Right kidney (tissue), 9 donors: ENCODE measurements around the gene WDTC1.
"Not testable (repeated sequence)": the region's sequence is repeated elsewhere in the genome, so short reads cannot be mapped to it uniquely, and the experiment has no call there.

Experiments
- DNase-seq: peaks from one replicate; pipeline ENCODE4 v3.0.0-alpha.2; 2016
- long read RNA-seq, 8 donors: transcript quantifications; one replicate each; lab custom pipeline, GENCODE V29; 2026

The WDTC1 gene
- long read RNA-seq, donor 1, full-length matches to known transcripts = 2 of 2 reads
- long read RNA-seq, donor 1, partial matches to known transcripts = 0 of 2 reads
- long read RNA-seq, donor 1, other reads (novel, unspliced or antisense) = 0 of 2 reads
- long read RNA-seq, donor 2, full-length matches to known transcripts = 6 of 6 reads
- long read RNA-seq, donor 2, partial matches to known transcripts = 0 of 6 reads
- long read RNA-seq, donor 2, other reads (novel, unspliced or antisense) = 0 of 6 reads
- long read RNA-seq, donor 3, full-length matches to known transcripts = 4 of 4 reads
- long read RNA-seq, donor 3, partial matches to known transcripts = 0 of 4 reads
- long read RNA-seq, donor 3, other reads (novel, unspliced or antisense) = 0 of 4 reads
- long read RNA-seq, donor 4, full-length matches to known transcripts = 5 of 5 reads
- long read RNA-seq, donor 4, partial matches to known transcripts = 0 of 5 reads
- long read RNA-seq, donor 4, other reads (novel, unspliced or antisense) = 0 of 5 reads
- long read RNA-seq, donor 5, full-length matches to known transcripts = 5 of 5 reads
- long read RNA-seq, donor 5, partial matches to known transcripts = 0 of 5 reads
- long read RNA-seq, donor 5, other reads (novel, unspliced or antisense) = 0 of 5 reads
- long read RNA-seq, donor 6, full-length matches to known transcripts = 5 of 11 reads
- long read RNA-seq, donor 6, partial matches to known transcripts = 6 of 11 reads
- long read RNA-seq, donor 6, other reads (novel, unspliced or antisense) = 0 of 11 reads
- long read RNA-seq, donor 7, full-length matches to known transcripts = 1 of 16 reads
- long read RNA-seq, donor 7, partial matches to known transcripts = 15 of 16 reads
- long read RNA-seq, donor 7, other reads (novel, unspliced or antisense) = 0 of 16 reads
- long read RNA-seq, donor 8, full-length matches to known transcripts = 3 of 3 reads
- long read RNA-seq, donor 8, partial matches to known transcripts = 0 of 3 reads
- long read RNA-seq, donor 8, other reads (novel, unspliced or antisense) = 0 of 3 reads

GRCh38 chr1:27234049-27234882 lies at the start of gene WDTC1:
TSS of gene WDTC1 (plus strand) at chr1:27234632. CDS start at chr1:27261055, 26,423 bp downstream.
- DNase-seq = peak; percentile 98

GRCh38 chr1:27184665-27185064 lies 49.8 kb upstream of the WDTC1 start:
- DNase-seq = not testable (repeated sequence)

- no peak for DNase-seq
These were observed 42.3 kb upstream of the WDTC1 start for GRCh38 chr1:27192039-27192529.

- no peak for DNase-seq
These were observed 41.2 kb upstream of the WDTC1 start for GRCh38 chr1:27193194-27193593.

- no peak for DNase-seq
These were observed 33.1 kb upstream of the WDTC1 start for GRCh38 chr1:27201295-27201694.

- DNase-seq = no peak
These were observed 30.5 kb upstream of the WDTC1 start for GRCh38 chr1:27203946-27204345.

- not testable (repeated sequence) for DNase-seq
These were observed 27.2 kb upstream of the WDTC1 start for GRCh38 chr1:27207238-27207637.

GRCh38 chr1:27208143-27208850 lies 26.1 kb upstream of the WDTC1 start:
- DNase-seq = not testable (repeated sequence)

GRCh38 chr1:27216466-27216865 lies 18.0 kb upstream of the WDTC1 start:
- no peak for DNase-seq

- DNase-seq = no peak
These were observed 17.0 kb upstream of the WDTC1 start for GRCh38 chr1:27217401-27217800.

GRCh38 chr1:27218736-27219135 lies 15.7 kb upstream of the WDTC1 start:
- no peak for DNase-seq

GRCh38 chr1:27220096-27220495 lies 14.3 kb upstream of the WDTC1 start:
- DNase-seq = no peak

- DNase-seq = not testable (repeated sequence)
These were observed 13.5 kb upstream of the WDTC1 start for GRCh38 chr1:27220702-27221497.

- no peak for DNase-seq
These were observed 8.8 kb upstream of the WDTC1 start for GRCh38 chr1:27225621-27226020.

- DNase-seq = no peak
These were observed 6.7 kb upstream of the WDTC1 start for GRCh38 chr1:27227765-27228164.

- no peak for DNase-seq
These were observed 774 bp upstream of the WDTC1 start for GRCh38 chr1:27233667-27234048.

- DNase-seq = no peak
These were observed 1.4 kb downstream of the WDTC1 start for GRCh38 chr1:27235827-27236226.

- no peak for DNase-seq
These were observed 2.7 kb downstream of the WDTC1 start for GRCh38 chr1:27237112-27237511.

GRCh38 chr1:27238032-27238431 lies 3.6 kb downstream of the WDTC1 start:
- DNase-seq = no peak

- DNase-seq = no peak
These were observed 7.2 kb downstream of the WDTC1 start for GRCh38 chr1:27241677-27242076.
